SK-N-SH treated with all-trans-retinoic acid at 6 μM for 48 hours (cell line): ENCODE measurements around the gene CLTCL1.

Experiments used
- CREB5 ChIP-seq: fragments of 250-450 bp; sonication (Bioruptor Pico); IDR thresholded peaks from 2 replicates; pipeline ENCODE4 v1.5.1; 2020; ENCODE audit warnings: low read depth, mild to moderate bottlenecking, moderate library complexity
- CSDC2 ChIP-seq: fragments of 250-450 bp; sonication (Bioruptor Pico); IDR thresholded peaks from 2 replicates; pipeline ENCODE4 v1.5.0; 2020; ENCODE audit warnings: mild to moderate bottlenecking, moderate library complexity
- CSRNP3 ChIP-seq: fragments of 250-450 bp; sonication (Bioruptor Pico); IDR thresholded peaks from 2 replicates; pipeline ENCODE4 v1.5.1; 2021; ENCODE audit warnings: mild to moderate bottlenecking, moderate library complexity
- GLIS3 ChIP-seq: fragments of 250-450 bp; sonication (Bioruptor Pico); IDR thresholded peaks from 2 replicates; pipeline ENCODE4 v1.5.0; 2020; ENCODE audit warnings: mild to moderate bottlenecking, moderate library complexity
- PATZ1 ChIP-seq: fragments of 250-450 bp; sonication (Bioruptor Pico); IDR thresholded peaks from 2 replicates; pipeline ENCODE4 v1.8.0; 2020; ENCODE audit warnings: mild to moderate bottlenecking, moderate library complexity, borderline replicate concordance
- ZC3H10 ChIP-seq: fragments of 250-450 bp; sonication (Bioruptor Pico); IDR thresholded peaks from 2 replicates; pipeline ENCODE4 v1.5.1; 2021; ENCODE audit warnings: mild to moderate bottlenecking, moderate library complexity
- ZFP30 ChIP-seq: fragments of 450-650 bp; formaldehyde crosslinking; IDR thresholded peaks from 2 replicates; pipeline ENCODE4 v1.5.0; 2022; ENCODE audit warnings: mild to moderate bottlenecking, moderate library complexity
- ZNF565 ChIP-seq: fragments of 450-650 bp; formaldehyde crosslinking; conservative IDR thresholded peaks from 2 replicates; pipeline ENCODE4 v1.5.0; 2020; ENCODE audit warnings: low read depth, mild to moderate bottlenecking, moderate library complexity

GRCh38 chr22:19175602-19176174 is 115.8 kb downstream of the CLTCL1 start:
- TF ChIP-seq CREB5 (CRISPR knock-in tag) = no peak
- TF ChIP-seq ZC3H10 (CRISPR knock-in tag) = no peak
- TF ChIP-seq ZFP30 (CRISPR knock-in tag) = no peak
- TF ChIP-seq CSRNP3 (CRISPR knock-in tag) = no peak
- TF ChIP-seq GLIS3 (CRISPR knock-in tag) = no peak
- no peak for TF ChIP-seq ZNF565 (CRISPR knock-in tag)
- TF ChIP-seq PATZ1 (CRISPR knock-in tag) = no peak
- TF ChIP-seq CSDC2 (CRISPR knock-in tag) = no peak
